GM18867 (cell line): ENCODE measurements around the gene MME.

Experiments used
- ATAC-seq: cut with Tn5 transposase; IDR thresholded peaks from one replicate; pipeline ENCODE4 v1.9.1; 2021; ENCODE audit warnings: mild to moderate bottlenecking, moderate library complexity; ENCODE audit not compliant: unreplicated experiment

Gene MME

GRCh38 chr3:155135003-155135402 is 54.9 kb downstream of the MME start:
- ATAC-seq = no peak

- ATAC-seq = no peak
These were observed 58.6 kb downstream of the MME start for GRCh38 chr3:155138677-155139076.

- no peak for ATAC-seq
These were observed 67.5 kb downstream of the MME start for GRCh38 chr3:155147588-155147987.

GRCh38 chr3:155149494-155149893 is 69.4 kb downstream of the MME start:
- ATAC-seq = no peak

GRCh38 chr3:155153242-155154186 is 73.4 kb downstream of the MME start:
- no peak for ATAC-seq

- no peak for ATAC-seq
These were observed 74.1 kb downstream of the MME start for GRCh38 chr3:155154255-155154654.

- no peak for ATAC-seq
These were observed 78.4 kb downstream of the MME start for GRCh38 chr3:155158346-155159037.

GRCh38 chr3:155159301-155159700 is 79.2 kb downstream of the MME start:
- no peak for ATAC-seq

GRCh38 chr3:155161640-155162292 is 81.6 kb downstream of the MME start:
- no peak for ATAC-seq

- no peak for ATAC-seq
These were observed 84.2 kb downstream of the MME start for GRCh38 chr3:155164306-155164705.

GRCh38 chr3:155166441-155166840 is 86.3 kb downstream of the MME start:
- no peak for ATAC-seq

- ATAC-seq = no peak
These were observed 89.1 kb downstream of the MME start for GRCh38 chr3:155169197-155169596.

GRCh38 chr3:155173771-155174170 is 93.7 kb downstream of the MME start:
- ATAC-seq = no peak

GRCh38 chr3:155178810-155179436 is 98.8 kb downstream of the MME start:
- ATAC-seq = no peak

GRCh38 chr3:155179437-155179827 is 99.3 kb downstream of the MME start:
- no peak for ATAC-seq

GRCh38 chr3:155179966-155180757 is 100.0 kb downstream of the MME start:
- ATAC-seq = no peak

- ATAC-seq = no peak
These were observed 102.3 kb downstream of the MME start for GRCh38 chr3:155182467-155182866.

GRCh38 chr3:155184011-155184410 is 103.9 kb downstream of the MME start:
- ATAC-seq = peak; percentile 78

GRCh38 chr3:155185631-155186071 is 105.5 kb downstream of the MME start:
- no peak for ATAC-seq

- ATAC-seq = no peak
These were observed 107.9 kb downstream of the MME start for GRCh38 chr3:155188031-155188430.
